AG04449 (cell line): ENCODE results near the gene PDE6A.

ENCODE experiments used
- CTCF ChIA-PET: fragments of 350-600 bp; formaldehyde crosslinking; extraction: SDS; loops from one replicate; lab custom pipeline; 2021; ENCODE audit warnings: antibody characterized with exemption; lab: Yijun Ruan, JAX
- POLR2A ChIA-PET: fragments of 400-600, 350-600 bp; formaldehyde crosslinking; extraction: SDS; loops from one replicate; lab custom pipeline; 2020; ENCODE audit warnings: antibody characterized with exemption, inconsistent platforms; lab: Yijun Ruan, JAX
- DNase-seq: peaks from one replicate; pipeline ENCODE4 v3.0.0-alpha.2; 2010; ENCODE audit warnings: low read depth, low spot score
- H3K4me3 ChIP-seq: 2 replicates; pipeline ENCODE4 v1.5.1; 2011; ENCODE audit warnings: low read depth, mild to moderate bottlenecking, control low read depth, low read length
- CTCF ChIP-seq: IDR thresholded peaks from one replicate; pipeline ENCODE4 v1.5.1; 2011; ENCODE audit warnings: mild to moderate bottlenecking, moderate library complexity, low read length, control low read depth, inconsistent platforms; ENCODE audit not compliant: insufficient read depth; ENCODE audit errors: missing control alignments

Gene PDE6A

GRCh38 chr5:149939546-149939945 is 5.0 kb downstream of the PDE6A start:
- ChIA-PET CTCF (interaction anchor here (0.7 to 1.1 kb wide), 3 partner anchors 19 to 87 kb away, joined by 3 to 4 read pairs (median 3); no protein-coding TSS in a partner anchor), POLR2A (interaction anchor here (1.5 kb wide), 1 partner anchor 21 kb away, joined by 4 read pairs; the partner anchor contains the start of gene SLC26A2)
- no peak for TF ChIP-seq CTCF
- H3K4me3 ChIP-seq, result no peak overlapping the region
- DNase-seq, result no peak

GRCh38 chr5:149938791-149939358 is 5.7 kb downstream of the PDE6A start:
- ChIA-PET CTCF (interaction anchor here (0.9 to 1.1 kb wide), 2 partner anchors 19 to 86 kb away, joined by 3 to 4 read pairs; no protein-coding TSS in a partner anchor), POLR2A (interaction anchor here (1.5 kb wide), 1 partner anchor 22 kb away, joined by 4 read pairs; the partner anchor contains the start of gene SLC26A2)
- no peak overlapping the region for H3K4me3 ChIP-seq
- peak; percentile 21 for DNase-seq
- no peak for TF ChIP-seq CTCF

GRCh38 chr5:149938279-149938678 is 6.3 kb downstream of the PDE6A start:
- TF ChIP-seq CTCF, result no peak
- CTCF ChIA-PET, result no interaction called here
- H3K4me3 ChIP-seq, result no peak overlapping the region
- DNase-seq, result no peak
- POLR2A ChIA-PET, result no interaction called here

- TF ChIP-seq CTCF, result no peak
- no peak overlapping the region for H3K4me3 ChIP-seq
- ChIA-PET POLR2A (no interaction called here), CTCF (interaction anchor here (1.0 to 2.1 kb wide), 2 partner anchors 85 to 103 kb away, joined by 5 to 11 read pairs; no protein-coding TSS in a partner anchor)
- DNase-seq, result no peak
Observed at GRCh38 chr5:149937610-149938009, 7.0 kb downstream of the PDE6A start.

GRCh38 chr5:149936700-149937091 is 7.9 kb downstream of the PDE6A start:
- DNase-seq, result no peak
- CTCF ChIA-PET, result interaction anchor here (0.8 to 2.1 kb wide), 7 partner anchors 10 to 300 kb away, joined by 3 to 11 read pairs (median 5); no protein-coding TSS in a partner anchor
- no peak overlapping the region for H3K4me3 ChIP-seq
- POLR2A ChIA-PET, result no interaction called here
- TF ChIP-seq CTCF, result no peak

- ChIA-PET CTCF (interaction anchor here (0.8 to 2.1 kb wide), 9 partner anchors 10 to 299 kb away, joined by 3 to 11 read pairs (median 4); no protein-coding TSS in a partner anchor), POLR2A (no interaction called here)
- no peak overlapping the region for H3K4me3 ChIP-seq
- TF ChIP-seq CTCF, result no peak
- no peak for DNase-seq
Observed at GRCh38 chr5:149936044-149936699, 8.4 kb downstream of the PDE6A start.
